ENCODE data around the gene AUP1. TPM values are rescaled to one million over a fixed set of nuclear protein-coding genes. Genes with fewer than 3 reads are reported as not detected.

AUP1 gene
- total RNA-seq, 1 experiment from 2014 or later, result 91.5 TPM

DNA sequence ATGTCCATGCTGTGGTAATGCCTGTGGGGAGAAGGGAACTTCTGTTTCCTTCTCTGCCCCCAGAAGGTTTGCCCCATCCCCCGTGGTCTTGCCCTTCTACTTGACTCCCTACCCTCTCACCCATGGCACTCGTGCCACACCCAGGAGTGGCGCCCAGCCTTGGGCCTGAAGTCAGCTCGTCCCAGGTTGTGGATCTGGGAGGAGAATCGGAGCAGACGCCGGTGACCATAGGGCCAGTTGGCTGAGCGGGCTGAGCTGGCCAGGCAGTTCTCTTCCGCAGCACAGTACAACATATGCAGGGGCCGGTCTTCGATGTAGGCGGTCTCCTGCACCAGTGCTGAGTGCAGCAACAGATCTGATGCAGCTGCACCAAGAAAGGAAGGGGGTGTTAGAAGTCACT, 4.9 kb upstream of the AUP1 start:
- Histone ChIP-seq H2BK20ac (ENCODE audit: low read depth, low read length, poor library complexity, severe bottlenecking) (no peak overlapping the region), H3K27me3 (ENCODE audit: insufficient read depth, low read length) (no peaks in the 10 kb centered on the region), H3K4me1 (ENCODE audit: insufficient read depth, low read length) (no peaks in the 10 kb centered on the region), H2AK5ac (ENCODE audit: insufficient read length, low read length) (no peak overlapping the region), H3K18ac (ENCODE audit: insufficient read length, low read depth, low read length) (no peak overlapping the region), H3K23ac (ENCODE audit: insufficient read length, low read depth, low read length) (no peak overlapping the region), H2BK5ac (ENCODE audit: insufficient read length, low read length) (no peak overlapping the region), H3K27ac (ENCODE audit: insufficient read length, low read depth, low read length) (no peak overlapping the region), H2BK120ac (ENCODE audit: low read depth, low read length, poor library complexity, severe bottlenecking) (no peak overlapping the region), H3T11ph (ENCODE audit: low read length) (no peak overlapping the region), H3K56ac (ENCODE audit: insufficient read length, low read depth, low read length) (no peak overlapping the region), H3K79me2 (ENCODE audit: insufficient read depth, low read length) (no peaks in the 10 kb centered on the region), H4K91ac (ENCODE audit: insufficient read length, low read depth, low read length) (no peak overlapping the region), H2BK15ac (ENCODE audit: low read depth, low read length) (no peak overlapping the region), H3K23me2 (ENCODE audit: insufficient read length, low read depth, low read length, poor library complexity, severe bottlenecking) (peaks cover 9% of the 10 kb centered on the region), H2AFZ (ENCODE audit: low read length) (no peak overlapping the region), H4K20me1 (ENCODE audit: control insufficient read depth, insufficient read depth, insufficient read length) (no peaks in the 10 kb centered on the region), H3K4ac (ENCODE audit: low read depth, low read length) (no peak overlapping the region), H3K9ac (ENCODE audit: extremely low read depth, insufficient read length, low read length) (no peak overlapping the region), H4K8ac (replicated peaks; ENCODE audit: insufficient read length, low read depth, low read length) (no peak overlapping the region), H4K5ac (ENCODE audit: insufficient read length, low read depth, low read length) (no peak overlapping the region), H2BK12ac (ENCODE audit: insufficient read length, low read depth, low read length) (no peak overlapping the region), H3K9me3 (ENCODE audit: control insufficient read depth, low read depth, low read length) (no peaks in the 10 kb centered on the region), H3K14ac (ENCODE audit: insufficient read depth, low read length) (no peak overlapping the region), H3K4me2 (ENCODE audit: insufficient read depth, insufficient read length, low read length) (no peak overlapping the region), H3K79me1 (ENCODE audit: insufficient read depth, low read depth, low read length, poor library complexity, severe bottlenecking) (no peaks in the 10 kb centered on the region)
- Mint-ChIP-seq H3K36me3 (ENCODE audit: insufficient read depth in 1 of 3, low read depth in 3 of 3) (peaks cover 0 to 34% (median 24%) of the 10 kb centered on the region in 3 experiments; a peak in 6 of 7 replicates), H3K27me3 (ENCODE audit: low read depth) (peaks cover 2% of the 10 kb centered on the region; the same call in 1 of the 2 replicates), H3K27ac (no peak overlapping the region), H3K9me3 (no peaks in the 10 kb centered on the region), H3K4me1 (peaks cover 12 to 14% of the 10 kb centered on the region in 2 experiments), H3K4me3 (no peak overlapping the region)
- TF ChIP-seq, protein P1, sequence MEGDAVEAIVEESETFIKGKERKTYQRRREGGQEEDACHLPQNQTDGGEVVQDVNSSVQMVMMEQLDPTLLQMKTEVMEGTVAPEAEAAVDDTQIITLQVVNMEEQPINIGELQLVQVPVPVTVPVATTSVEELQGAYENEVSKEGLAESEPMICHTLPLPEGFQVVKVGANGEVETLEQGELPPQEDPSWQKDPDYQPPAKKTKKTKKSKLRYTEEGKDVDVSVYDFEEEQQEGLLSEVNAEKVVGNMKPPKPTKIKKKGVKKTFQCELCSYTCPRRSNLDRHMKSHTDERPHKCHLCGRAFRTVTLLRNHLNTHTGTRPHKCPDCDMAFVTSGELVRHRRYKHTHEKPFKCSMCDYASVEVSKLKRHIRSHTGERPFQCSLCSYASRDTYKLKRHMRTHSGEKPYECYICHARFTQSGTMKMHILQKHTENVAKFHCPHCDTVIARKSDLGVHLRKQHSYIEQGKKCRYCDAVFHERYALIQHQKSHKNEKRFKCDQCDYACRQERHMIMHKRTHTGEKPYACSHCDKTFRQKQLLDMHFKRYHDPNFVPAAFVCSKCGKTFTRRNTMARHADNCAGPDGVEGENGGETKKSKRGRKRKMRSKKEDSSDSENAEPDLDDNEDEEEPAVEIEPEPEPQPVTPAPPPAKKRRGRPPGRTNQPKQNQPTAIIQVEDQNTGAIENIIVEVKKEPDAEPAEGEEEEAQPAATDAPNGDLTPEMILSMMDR (conservative IDR thresholded peaks at IDR 0.05), result no peak
- DNase-seq, result no peak
- WGBS (ENCODE audit: extremely low coverage, insufficient read length, low lambda C conversion rate), result no CpG with 5 or more reads among the region's 12 CpGs

All from H9 (cell line).